Measurements from ENCODE around the gene PIK3C2G. TPM values are rescaled to one million over a fixed set of nuclear protein-coding genes. Genes with fewer than 3 reads are reported as not detected.

The PIK3C2G gene
- total RNA-seq, 1 experiment from 2014 or later, result not detected

- Histone ChIP-seq H3K4me2 (ENCODE audit: insufficient read depth, insufficient read length, low read length) (no peak overlapping the region), H3K23ac (ENCODE audit: insufficient read length, low read depth, low read length) (no peak overlapping the region), H3K9ac (ENCODE audit: extremely low read depth, insufficient read length, low read length) (no peak overlapping the region), H2BK5ac (ENCODE audit: insufficient read length, low read length) (no peak overlapping the region), H3K4me1 (ENCODE audit: insufficient read depth, low read length) (0 out of 2 replicates have a peak, but pooled peaks cover 2% of the 10 kb centered on the region), H3K18ac (ENCODE audit: insufficient read length, low read depth, low read length) (no peak overlapping the region), H3K9me3 (ENCODE audit: control insufficient read depth, low read depth, low read length) (no peaks in the 10 kb centered on the region), H3K56ac (ENCODE audit: insufficient read length, low read depth, low read length) (no peak overlapping the region), H3K27ac (ENCODE audit: insufficient read length, low read depth, low read length) (no peak overlapping the region), H4K20me1 (ENCODE audit: control insufficient read depth, insufficient read depth, insufficient read length) (no peaks in the 10 kb centered on the region), H2AFZ (ENCODE audit: low read length) (no peak overlapping the region), H2BK12ac (ENCODE audit: insufficient read length, low read depth, low read length) (no peak overlapping the region), H3K14ac (ENCODE audit: insufficient read depth, low read length) (no peak overlapping the region), H3K79me2 (ENCODE audit: insufficient read depth, low read length) (no peaks in the 10 kb centered on the region), H3K23me2 (ENCODE audit: insufficient read length, low read depth, low read length, poor library complexity, severe bottlenecking) (no peaks in the 10 kb centered on the region), H3K79me1 (ENCODE audit: insufficient read depth, low read depth, low read length, poor library complexity, severe bottlenecking) (no peaks in the 10 kb centered on the region), H2BK15ac (ENCODE audit: low read depth, low read length) (no peak overlapping the region), H4K5ac (ENCODE audit: insufficient read length, low read depth, low read length) (no peak overlapping the region), H4K91ac (ENCODE audit: insufficient read length, low read depth, low read length) (no peak overlapping the region), H4K8ac (replicated peaks; ENCODE audit: insufficient read length, low read depth, low read length) (no peak overlapping the region), H2BK120ac (ENCODE audit: low read depth, low read length, poor library complexity, severe bottlenecking) (no peak overlapping the region), H3K27me3 (ENCODE audit: insufficient read depth, low read length) (no peaks in the 10 kb centered on the region), H2AK5ac (ENCODE audit: insufficient read length, low read length) (no peak overlapping the region), H3T11ph (ENCODE audit: low read length) (no peak overlapping the region), H3K4ac (ENCODE audit: low read depth, low read length) (no peak overlapping the region), H2BK20ac (ENCODE audit: low read depth, low read length, poor library complexity, severe bottlenecking) (no peak overlapping the region)
- Mint-ChIP-seq H3K27me3 (ENCODE audit: low read depth) (peaks cover 8% of the 10 kb centered on the region; the same call in 1 of the 2 replicates), H3K27ac (no peak overlapping the region), H3K36me3 (ENCODE audit: insufficient read depth in 1 of 3, low read depth in 3 of 3) (no peaks in the 10 kb centered on the region; a peak in 1 of 7 replicates), H3K9me3 (no peaks in the 10 kb centered on the region), H3K4me3 (no peak overlapping the region), H3K4me1 (peaks cover 26 to 37% of the 10 kb centered on the region in 2 experiments)
- WGBS (ENCODE audit: extremely low coverage, insufficient read length, low lambda C conversion rate), result no CpG with 5 or more reads among the region's 3 CpGs
- DNase-seq, result no peak
- no peak for TF ChIP-seq CTCF (conservative IDR thresholded peaks at IDR 0.05)
These were observed 420.5 kb downstream of the PIK3C2G start for GRCh38 chr12:18681818-18682217.
